GM23338 (cell line): ENCODE measurements around the gene DOCK3. TPM values are rescaled to one million over a fixed set of nuclear protein-coding genes. Genes with fewer than 3 reads are reported as not detected.

ENCODE experiments used
- ATAC-seq: fragments of 200-7000 bp; cut with Tn5 transposase; 3 replicates; pipeline ENCODE4 v1.9.1; 2020
- DNase-seq: peaks from one replicate; pipeline ENCODE4 v3.0.0-alpha.2; 2015; ENCODE audit warnings: low spot score
- H2AFZ ChIP-seq: fragments of 200-600 bp; sonication (generic); 2 replicates; pipeline ENCODE4 v1.8.0; 2016; ENCODE audit warnings: antibody characterized with exemption, mild to moderate bottlenecking, moderate library complexity
- H3F3A ChIP-seq: fragments of 200-600 bp; sonication (generic); replicated peaks from 2 replicates; pipeline ENCODE4 v1.8.0; 2017; ENCODE audit warnings: antibody characterized with exemption, mixed run types, low read depth
- H3K27ac ChIP-seq: fragments of 200-600 bp; sonication (generic); 2 replicates; pipeline ENCODE4 v1.6.1; 2016; ENCODE audit warnings: low read depth
- H3K27me3 ChIP-seq: fragments of 200-600 bp; sonication (generic); 2 replicates; pipeline ENCODE4 v1.8.0; 2016; ENCODE audit warnings: mild to moderate bottlenecking, mixed run types, moderate library complexity; ENCODE audit not compliant: insufficient read depth
- H3K36me3 ChIP-seq: fragments of 200-600 bp; sonication (generic); 2 replicates; pipeline ENCODE4 v1.8.0; 2016; ENCODE audit warnings: mild to moderate bottlenecking; ENCODE audit not compliant: insufficient read depth
- H3K4me1 ChIP-seq: fragments of 200-600 bp; sonication (generic); 2 replicates; pipeline ENCODE4 v1.8.0; 2016; ENCODE audit warnings: mild to moderate bottlenecking, moderate library complexity; ENCODE audit not compliant: insufficient read depth
- H3K4me2 ChIP-seq: fragments of 200-600 bp; sonication (generic); 2 replicates; pipeline ENCODE4 v1.7.1; 2017; ENCODE audit warnings: mixed run types
- H3K4me3 ChIP-seq: fragments of 200-600 bp; sonication (generic); 2 replicates; pipeline ENCODE4 v1.6.1; 2016; ENCODE audit warnings: mixed run types
- H3K79me2 ChIP-seq: fragments of 200-600 bp; sonication (generic); replicated peaks from 2 replicates; pipeline ENCODE4 v1.8.0; 2017; ENCODE audit warnings: mild to moderate bottlenecking; ENCODE audit not compliant: insufficient read depth
- H3K9me2 ChIP-seq: fragments of 200-600 bp; sonication (generic); 2 replicates; pipeline ENCODE4 v1.8.0; 2017; ENCODE audit not compliant: insufficient read depth
- H4K20me1 ChIP-seq: fragments of 200-600 bp; sonication (generic); replicated peaks from 2 replicates; pipeline ENCODE4 v1.8.0; 2017; ENCODE audit warnings: mild to moderate bottlenecking; ENCODE audit not compliant: insufficient read depth
- H3K27ac Mint-ChIP-seq: 2 replicates; pipeline ENCODE4 v1.8.0; 2020; ENCODE audit warnings: inconsistent platforms, mild to moderate bottlenecking, moderate library complexity, mixed read lengths
- H3K27me3 Mint-ChIP-seq: 3 replicates; pipeline ENCODE4 v1.8.0; 2022; ENCODE audit warnings: low read depth, mild to moderate bottlenecking, moderate library complexity, mixed read lengths, inconsistent platforms; ENCODE audit not compliant: insufficient read depth, poor library complexity
- H3K36me3 Mint-ChIP-seq: 3 replicates; pipeline ENCODE4 v1.8.0; 2021; ENCODE audit warnings: low read depth, mild to moderate bottlenecking, inconsistent platforms, moderate library complexity, mixed read lengths
- H3K4me1 Mint-ChIP-seq: 3 replicates; pipeline ENCODE4 v1.8.0; 2020; ENCODE audit warnings: mild to moderate bottlenecking, inconsistent platforms, mixed read lengths
- H3K4me3 Mint-ChIP-seq: 3 replicates; pipeline ENCODE4 v1.8.0; 2021; ENCODE audit warnings: moderate library complexity, mild to moderate bottlenecking, inconsistent platforms, mixed read lengths
- H3K9me3 Mint-ChIP-seq: 3 replicates; pipeline ENCODE4 v1.8.0; 2020; ENCODE audit warnings: moderate library complexity, mild to moderate bottlenecking, inconsistent platforms, mixed read lengths
- CREB1 ChIP-seq: fragments of 250-450 bp; sonication (Bioruptor Pico); IDR thresholded peaks from 2 replicates; pipeline ENCODE4 v1.5.0; 2020; ENCODE audit warnings: low read depth, mild to moderate bottlenecking, moderate library complexity
- CTCF ChIP-seq, 2 experiments: fragments of 200-600 bp in 1 of 2; sonication (generic) in 1 of 2; conservative IDR thresholded peaks; 2 replicates each; pipeline versions ENCODE4 v1.5.1 to v1.6.1; 2016 to 2017; ENCODE audit warnings: antibody characterized with exemption in 2 of 2, low read depth in 2 of 2, mild to moderate bottlenecking in 2 of 2, moderate library complexity in 1 of 2
- EZH2 ChIP-seq: fragments of 200-600 bp; sonication (generic); IDR thresholded peaks from one replicate; pipeline ENCODE4 v1.8.0; 2017; ENCODE audit warnings: antibody characterized with exemption, mild to moderate bottlenecking, low read depth; ENCODE audit not compliant: unreplicated experiment
- EZH2phosphoT487 ChIP-seq: fragments of 200-600 bp; sonication (generic); IDR thresholded peaks from one replicate; pipeline ENCODE4 v1.8.1; 2018; ENCODE audit warnings: antibody characterized with exemption; ENCODE audit not compliant: unreplicated experiment
- JUNB ChIP-seq: IDR thresholded peaks from one replicate; pipeline ENCODE4 v1.6.1; 2016; ENCODE audit warnings: antibody characterized with exemption; ENCODE audit not compliant: unreplicated experiment
- REST ChIP-seq: IDR thresholded peaks from one replicate; pipeline ENCODE4 v1.6.1; 2018; ENCODE audit warnings: antibody characterized with exemption; ENCODE audit not compliant: unreplicated experiment
- ZNF331 ChIP-seq: fragments of 250-450 bp; sonication (Bioruptor Pico); IDR thresholded peaks from 2 replicates; pipeline ENCODE4 v1.5.0; 2020; ENCODE audit warnings: low read depth, mild to moderate bottlenecking, moderate library complexity
- ZNF462 ChIP-seq: fragments of 250-450 bp; sonication (Bioruptor Pico); IDR thresholded peaks from 2 replicates; pipeline ENCODE4 v1.5.0; 2020; ENCODE audit warnings: mild to moderate bottlenecking, moderate library complexity
- polyA plus RNA-seq: library from polyadenylated mRNA; unstranded; fragments of >200 nt; fragmentation: Nextera tagmentation; extraction: Ambion mirVana; gene quantifications from 2 replicates; pipeline ENCODE4 v1.2.1, GENCODE V29; 2016
- total RNA-seq: library from RNA; depleted of rRNA; stranded (reverse); fragments of >200 nt; shearing (Covaris generic); gene quantifications from 2 replicates; pipeline ENCODE4 v1.2.3, GENCODE V29; 2014

The DOCK3 gene
- total and polyA plus RNA-seq, 2 experiments from 2014 or later: 2.4 to 5.6 TPM

GRCh38 chr3:51392355-51393133 is 717.8 kb downstream of the DOCK3 start:
- peaks cover 20% of the 10 kb centered on the region for H3K4me1 ChIP-seq
- peaks cover 52% of the 10 kb centered on the region for H3K79me2 ChIP-seq
- Mint-ChIP-seq H3K4me3 (peak overlapping the region; percentile 85), H3K9me3 (peaks cover 20% of the 10 kb centered on the region; the same call in 2 of the 3 replicates), H3K27ac (no peak overlapping the region; the same call in 1 of the 2 replicates), H3K27me3 (peaks cover 18% of the 10 kb centered on the region), H3K36me3 (peaks cover 88% of the 10 kb centered on the region), H3K4me1 (peaks cover 48% of the 10 kb centered on the region)
- H3F3A ChIP-seq: peaks cover 38% of the 10 kb centered on the region
- peaks cover 33% of the 10 kb centered on the region for H3K36me3 ChIP-seq
- H2AFZ ChIP-seq: no peak overlapping the region
- no peaks in the 10 kb centered on the region for H3K27me3 ChIP-seq
- no peaks in the 10 kb centered on the region for H3K9me2 ChIP-seq
- no peak overlapping the region for H3K27ac ChIP-seq
- H3K4me2 ChIP-seq: peak overlapping the region; percentile 91
- peak overlapping the region; percentile 82 for H3K4me3 ChIP-seq
- DNase-seq: no peak
- TF ChIP-seq EZH2phosphoT487 (no peak), CREB1 (CRISPR knock-in tag) (no peak), CTCF (conservative IDR thresholded peaks at IDR 0.05; ENCODE audit: low read depth in 2 of 2) (no peak), JUNB (no peak)
- ATAC-seq: no peak; the same call in 2 of the 3 replicates
- H4K20me1 ChIP-seq: peaks cover 36% of the 10 kb centered on the region

GRCh38 chr3:51393134-51393495 is 718.4 kb downstream of the DOCK3 start:
- Histone ChIP-seq H3K4me2 (peak overlapping the region; percentile 91), H3K4me1 (peaks cover 16% of the 10 kb centered on the region), H3K36me3 (peaks cover 28% of the 10 kb centered on the region), H3K9me2 (no peaks in the 10 kb centered on the region), H2AFZ (no peak overlapping the region), H3K79me2 (peaks cover 46% of the 10 kb centered on the region), H3K27ac (no peak overlapping the region), H4K20me1 (peaks cover 33% of the 10 kb centered on the region), H3K27me3 (no peaks in the 10 kb centered on the region), H3F3A (peaks cover 32% of the 10 kb centered on the region), H3K4me3 (peak overlapping the region; percentile 82)
- DNase-seq (no peak), ATAC-seq (no peak)
- peaks cover 83% of the 10 kb centered on the region for H3K36me3 Mint-ChIP-seq
- H3K4me3 Mint-ChIP-seq: peak overlapping the region; percentile 85
- peaks cover 20% of the 10 kb centered on the region; the same call in 2 of the 3 replicates for H3K9me3 Mint-ChIP-seq
- peaks cover 18% of the 10 kb centered on the region for H3K27me3 Mint-ChIP-seq
- no peak overlapping the region; the same call in none of the 2 replicates for H3K27ac Mint-ChIP-seq
- H3K4me1 Mint-ChIP-seq: peaks cover 44% of the 10 kb centered on the region
- TF ChIP-seq JUNB (no peak), CREB1 (CRISPR knock-in tag) (no peak), REST (no peak), ZNF462 (CRISPR knock-in tag) (no peak), ZNF331 (CRISPR knock-in tag) (no peak), EZH2 (no peak), EZH2phosphoT487 (no peak)
